GM18526 (cell line): Measurements from ENCODE around the gene FASLG.

Experiments
- POLR2A ChIP-seq: IDR thresholded peaks from 3 replicates; pipeline ENCODE4 v1.6.1; 2011; ENCODE audit not compliant: insufficient read length; ENCODE audit errors: extremely low read depth

The FASLG gene

GRCh38 chr1:172699111-172699510 is 40.2 kb downstream of the FASLG start:
- TF ChIP-seq POLR2A = no peak

GRCh38 chr1:172699695-172700227 is 40.9 kb downstream of the FASLG start:
- TF ChIP-seq POLR2A = no peak

GRCh38 chr1:172700556-172700955 is 41.7 kb downstream of the FASLG start:
- TF ChIP-seq POLR2A = no peak

- no peak for TF ChIP-seq POLR2A
These were observed 45.1 kb downstream of the FASLG start for GRCh38 chr1:172704001-172704400.

GRCh38 chr1:172704420-172705210 is 45.7 kb downstream of the FASLG start:
- TF ChIP-seq POLR2A = no peak

- no peak for TF ChIP-seq POLR2A
These were observed 49.5 kb downstream of the FASLG start for GRCh38 chr1:172708452-172708851.

GRCh38 chr1:172711558-172711957 is 52.7 kb downstream of the FASLG start:
- TF ChIP-seq POLR2A = no peak

- TF ChIP-seq POLR2A = no peak
These were observed 54.6 kb downstream of the FASLG start for GRCh38 chr1:172713466-172713865.
